ENCODE results near the gene MDN1.

GRCh38 chr6:89610149-89610642 lies 209.4 kb downstream of the MDN1 start:
- no peak for TF ChIP-seq YY1 (IDR thresholded peaks at IDR 0.05; ENCODE audit: insufficient read depth, insufficient read length)
- no peak for TF ChIP-seq ZNF274 (IDR thresholded peaks at IDR 0.05; ENCODE audit: low read depth, low read length)
